K562 (cell line): ENCODE data around the gene ZNF768. TPM values are rescaled to one million over a fixed set of nuclear protein-coding genes. Genes with fewer than 3 reads are reported as not detected.
A peak's percentile ranks its signal among the peaks of the same experiment; 100 is the strongest.

Experiments used
- ATAC-seq: fragments of 200-7000 bp; cut with Tn5 transposase; 3 replicates; pipeline ENCODE4 v1.9.1; 2020; ENCODE audit warnings: moderate library complexity
- BruUV-seq: library from RNA; stranded (reverse); fragments of 400-500 nt; replicated peaks from 2 replicates; lab custom pipeline; 2021; lab: Mats Ljungman, UMichigan
- CTCF ChIA-PET: fragments of 300-600 bp; formaldehyde crosslinking; extraction: SDS; loops from one replicate; lab custom pipeline; 2021; ENCODE audit warnings: low intra/inter-chr PET ratio; lab: Yijun Ruan, JAX
- POLR2A ChIA-PET: fragments of 300-600, 350-650 bp; sonication (Branson Sonifier 250); formaldehyde crosslinking; extraction: SDS; loops from one replicate; lab custom pipeline; 2021; ENCODE audit warnings: antibody characterized with exemption, inconsistent platforms; lab: Yijun Ruan, JAX
- DNase-seq, 4 experiments: peaks; one replicate each; pipeline versions ENCODE4 v3.0.0 to v3.0.0-alpha.2; 2011 to 2018; ENCODE audit warnings: low spot score in 3 of 4, mixed read lengths in 3 of 4; ENCODE audit errors: extremely low read depth in 1 of 4
- FAIRE-seq: peaks from 2 replicates; lab custom pipeline; 2011; peaks lifted over from hg19 to GRCh38; lab: Jason Lieb, UNC
- H2AFZ ChIP-seq: 2 replicates; pipeline ENCODE4 v1.6.0; 2011; ENCODE audit warnings: low read depth, low read length, control low read depth, inconsistent platforms
- H3K27ac ChIP-seq: fragments of 200-600 bp; 3 replicates; pipeline ENCODE4 v1.8.0; 2011; ENCODE audit warnings: low read depth, mild to moderate bottlenecking, control low read depth, inconsistent platforms, low read length, moderate library complexity, mixed read lengths; ENCODE audit errors: extremely low read depth
- H3K27me3 ChIP-seq, 2 experiments: fragments of 300-600 bp in 1 of 2; 2 replicates in 1 of 2; 3 replicates in 1 of 2; pipeline versions ENCODE4 v1.6.0 to v1.8.0; 2011; ENCODE audit warnings: inconsistent platforms in 2 of 2, low read length in 2 of 2, mild to moderate bottlenecking in 1 of 2, mixed read lengths in 1 of 2, moderate library complexity in 1 of 2; ENCODE audit not compliant: control insufficient read depth in 2 of 2, insufficient read depth in 2 of 2
- H3K36me3 ChIP-seq: fragments of 300-600 bp; 3 replicates; pipeline ENCODE4 v1.8.0; 2011; ENCODE audit warnings: mild to moderate bottlenecking, low read length, inconsistent platforms; ENCODE audit not compliant: control insufficient read depth, insufficient read depth
- H3K4me1 ChIP-seq, 2 experiments: fragments of 200-600 bp in 1 of 2; replicated peaks in 1 of 2; 2 replicates in 1 of 2; 3 replicates in 1 of 2; pipeline versions ENCODE4 v1.5.1 to v1.8.0; 2011; ENCODE audit warnings: inconsistent platforms in 2 of 2, low read length in 2 of 2, mild to moderate bottlenecking in 1 of 2, mixed read lengths in 1 of 2, moderate library complexity in 1 of 2; ENCODE audit not compliant: control insufficient read depth in 2 of 2, insufficient read depth in 2 of 2
- H3K4me2 ChIP-seq: 2 replicates; pipeline ENCODE4 v1.6.1; 2011; ENCODE audit warnings: low read length, control low read depth, inconsistent platforms, mixed read lengths; ENCODE audit not compliant: insufficient read depth
- H3K4me3 ChIP-seq: fragments of 200-600 bp; sonication (generic), shearing (Covaris generic); 2 replicates; pipeline ENCODE4 v1.5.1; 2016; ENCODE audit warnings: control low read depth, inconsistent platforms
- H3K79me2 ChIP-seq: fragments of 200-600 bp; 3 replicates; pipeline ENCODE4 v1.8.0; 2011; ENCODE audit warnings: low read length, inconsistent platforms; ENCODE audit not compliant: control insufficient read depth, insufficient read depth
- H3K9ac ChIP-seq, 2 experiments: 2 replicates each; pipeline versions ENCODE4 v1.6.0 to v1.6.1; 2011; ENCODE audit warnings: low read depth in 2 of 2, low read length in 2 of 2, control low read depth in 1 of 2, inconsistent platforms in 1 of 2, mild to moderate bottlenecking in 1 of 2, mixed read lengths in 1 of 2; ENCODE audit not compliant: insufficient read depth in 1 of 2
- H3K9me1 ChIP-seq: one replicate; pipeline ENCODE4 v1.6.0; 2011; ENCODE audit warnings: inconsistent platforms, mild to moderate bottlenecking, low read length, moderate library complexity; ENCODE audit not compliant: control insufficient read depth, insufficient read depth
- H3K9me3 ChIP-seq: replicated peaks from 2 replicates; pipeline ENCODE4 v1.5.1; 2011; ENCODE audit warnings: low read depth, low read length, inconsistent platforms; ENCODE audit not compliant: control insufficient read depth, insufficient read depth
- H4K20me1 ChIP-seq: replicated peaks from 2 replicates; pipeline ENCODE4 v1.6.1; 2011; ENCODE audit warnings: low read length, inconsistent platforms, mixed read lengths; ENCODE audit not compliant: control insufficient read depth, insufficient read depth
- CBFA2T3 ChIP-seq: fragments of 450-650 bp; IDR thresholded peaks from 2 replicates; pipeline ENCODE4 v1.6.1; 2017
- HNRNPK ChIP-seq: fragments of 200-400 bp; formaldehyde crosslinking; IDR thresholded peaks from one replicate; pipeline ENCODE4 v1.6.1; 2018; ENCODE audit warnings: mild to moderate bottlenecking, low read depth, low read length; ENCODE audit not compliant: poor library complexity, severe bottlenecking
- LEF1 ChIP-seq: fragments of 450-650 bp; IDR thresholded peaks from 2 replicates; pipeline ENCODE4 v1.6.1; 2016; ENCODE audit warnings: mild to moderate bottlenecking
- MYBL2 ChIP-seq, 2 experiments: fragments of 450-650 bp in 1 of 2; sonication (generic) in 1 of 2; formaldehyde crosslinking in 1 of 2; IDR thresholded peaks; 2 replicates each; pipeline versions ENCODE4 v1.6.1 to v1.8.1; 2017 to 2022; ENCODE audit warnings: borderline replicate concordance in 1 of 2, inconsistent platforms in 1 of 2, low read depth in 1 of 2, mild to moderate bottlenecking in 1 of 2, missing genetic modification reagents in 1 of 2, moderate library complexity in 1 of 2
- WGBS: fragments of 100-300 bp; shearing (Covaris generic); methylation state at CpG from one replicate; pipeline ENCODE4 v1.1.6; 2016; ENCODE audit warnings: low coverage, mixed read lengths; ENCODE audit not compliant: insufficient coverage; ENCODE audit errors: missing lambda C conversion rate; 5-methylcytosine and 5-hydroxymethylcytosine counted together
- in situ Hi-C: fragments of 300-500 bp; cut with MboI; formaldehyde crosslinking; loops from 4 replicates; pipeline ENCODE4 v1.15.0; 2018; ENCODE audit warnings: inconsistent platforms, mixed read lengths
- intact Hi-C: fragments of 100-400 bp; cut with micrococcal nuclease; formaldehyde crosslinking; loops from 2 replicates; pipeline ENCODE4 v1.14.2; 2022
- polyA plus RNA-seq, 8 experiments: library from polyadenylated mRNA; depleted of rRNA in 4 of 8; stranded (reverse) in 5 of 8; unstranded in 3 of 8; fragments of >200 nt; fragmentation: Nextera tagmentation in 2 of 8; fragmentation: Illumina TruSeq in 1 of 8; extraction: Ambion mirVana in 2 of 8; extraction: Trizol in 1 of 8; gene quantifications; 2 replicates each; pipeline versions ENCODE4 v1.2.1 to v1.2.3, GENCODE V29; 2011 to 2014; ENCODE audit warnings: inconsistent platforms in 1 of 8, missing spikeins in 1 of 8
- total RNA-seq, 7 experiments: library from RNA; depleted of rRNA in 6 of 7; stranded (reverse); fragments of >200 nt in 6 of 7; fragmentation: Illumina TruSeq in 2 of 7; extraction: Trizol in 2 of 7; gene quantifications; 2 replicates each; pipeline versions ENCODE4 v1.2.1 to v1.2.3, GENCODE V29; 2011 to 2021; ENCODE audit warnings: low replicate concordance in 1 of 7

ZNF768 gene
- total and polyA plus RNA-seq, 9 of the 15 experiments (the other 6 are each of a cell fraction or from before 2014, with no cell fraction given), result 0.13 to 50.7 (median 26.9) TPM

- no peaks in the 10 kb centered on the region for H3K36me3 ChIP-seq
- no peak overlapping the region for H3K9ac ChIP-seq
- ChIA-PET POLR2A (interaction anchor here (0.9 to 1.7 kb wide), 7 partner anchors 8 to 136 kb away, joined by 3 to 9 read pairs (median 5); partner anchors contain the start of genes DCTPP1, ZNF747, ZNF764 and ZNF785), CTCF (no interaction called here)
- no peak overlapping the region for H2AFZ ChIP-seq
- intact Hi-C loops, result no loop called here
- no peak overlapping the region for H3K4me2 ChIP-seq
- in situ Hi-C loops, result no loop called here
- peaks cover 6 to 16% of the 10 kb centered on the region in 2 experiments for H3K4me1 ChIP-seq
- BruUV-seq, result no TSS peak
- ATAC-seq, result peak; percentile 49; the same call in 2 of the 3 replicates
- H4K20me1 ChIP-seq, result no peaks in the 10 kb centered on the region
- H3K27me3 ChIP-seq, result no peaks in the 10 kb centered on the region
- no peaks in the 10 kb centered on the region for H3K9me1 ChIP-seq
- TF ChIP-seq CBFA2T3 (peak; percentile 46), MYBL2 (IDR thresholded peaks at IDR 0.05; ENCODE audit: low read depth) (no peak), MYBL2 (CRISPR knock-in tag; IDR thresholded peaks at IDR 0.05; ENCODE audit: borderline replicate concordance) (no peak)
- no peaks in the 10 kb centered on the region for H3K79me2 ChIP-seq
- WGBS, result 10% methylated on average over 3 of the region's 7 CpGs
- DNase-seq, result no peak
- no peaks in the 10 kb centered on the region for H3K9me3 ChIP-seq
- no peak for FAIRE-seq
- H3K4me3 ChIP-seq, result no peak overlapping the region
- H3K27ac ChIP-seq, result no peak overlapping the region
Observed at GRCh38 chr16:30565526-30565925, 39.2 kb upstream of the ZNF768 start.

GRCh38 chr16:30562021-30562420 is 35.7 kb upstream of the ZNF768 start:
- H3K4me3 ChIP-seq, result no peak overlapping the region
- ATAC-seq, result no peak

More at GRCh38 chr16:30562021-30562420, 35.7 kb upstream of the ZNF768 start:
- Histone ChIP-seq H3K9me3 (no peaks in the 10 kb centered on the region), H3K27ac (no peak overlapping the region), H2AFZ (no peak overlapping the region), H3K4me2 (no peak overlapping the region), H3K79me2 (peaks cover 10% of the 10 kb centered on the region), H3K4me1 (peaks cover 13 to 34% of the 10 kb centered on the region in 2 experiments; a peak in 4 of 5 replicates), H3K9ac (no peak overlapping the region), H3K36me3 (no peaks in the 10 kb centered on the region), H3K9me1 (no peaks in the 10 kb centered on the region), H4K20me1 (no peaks in the 10 kb centered on the region), H3K27me3 (no peaks in the 10 kb centered on the region)
- in situ Hi-C loops, result no loop called here
- BruUV-seq, result no TSS peak
- DNase-seq, result no peak
- no peak for FAIRE-seq
- CTCF ChIA-PET, result no interaction called here
- intact Hi-C loops, result no loop called here
- 84% methylated on average over 14 of the region's 14 CpGs for WGBS
- POLR2A ChIA-PET, result interaction anchor here (1.0 kb wide), 1 partner anchor 116 kb away, joined by 4 read pairs; no protein-coding TSS in a partner anchor
- no peak for TF ChIP-seq HNRNPK
- no peak for TF ChIP-seq LEF1
